HG03457 (cell line): Measurements from ENCODE around the gene ANGPTL2.

Experiments used
- ATAC-seq: cut with Tn5 transposase; IDR thresholded peaks from one replicate; pipeline ENCODE4 v1.9.1; 2021; ENCODE audit warnings: moderate number of reproducible peaks; ENCODE audit not compliant: unreplicated experiment

The ANGPTL2 gene

GRCh38 chr9:127079446-127080140, 42.8 kb downstream of the ANGPTL2 start:
- no peak for ATAC-seq

GRCh38 chr9:127078988-127079387, 43.4 kb downstream of the ANGPTL2 start:
- no peak for ATAC-seq

GRCh38 chr9:127078336-127078735, 44.1 kb downstream of the ANGPTL2 start:
- ATAC-seq = no peak

- ATAC-seq = no peak
These were observed 44.8 kb downstream of the ANGPTL2 start for GRCh38 chr9:127077644-127077946.

GRCh38 chr9:127076860-127077643, 45.4 kb downstream of the ANGPTL2 start:
- ATAC-seq = no peak

GRCh38 chr9:127075624-127076372, 46.6 kb downstream of the ANGPTL2 start:
- no peak for ATAC-seq

- ATAC-seq = no peak
These were observed 47.6 kb downstream of the ANGPTL2 start for GRCh38 chr9:127074561-127075548.

GRCh38 chr9:127067603-127068220, 54.7 kb downstream of the ANGPTL2 start:
- ATAC-seq = no peak

- ATAC-seq = no peak
These were observed 55.6 kb downstream of the ANGPTL2 start for GRCh38 chr9:127066851-127067136.

GRCh38 chr9:127066060-127066850, 56.2 kb downstream of the ANGPTL2 start:
- ATAC-seq = no peak

GRCh38 chr9:127065592-127065991, 56.8 kb downstream of the ANGPTL2 start:
- no peak for ATAC-seq

GRCh38 chr9:127064335-127064734, 58.1 kb downstream of the ANGPTL2 start:
- ATAC-seq = no peak

GRCh38 chr9:127061411-127061810, 61.0 kb downstream of the ANGPTL2 start:
- no peak for ATAC-seq

GRCh38 chr9:127059765-127060361, 62.6 kb downstream of the ANGPTL2 start:
- ATAC-seq = no peak

GRCh38 chr9:127059030-127059429, 63.4 kb downstream of the ANGPTL2 start:
- no peak for ATAC-seq

GRCh38 chr9:127058645-127059021, 63.8 kb downstream of the ANGPTL2 start:
- no peak for ATAC-seq

- no peak for ATAC-seq
These were observed 64.3 kb downstream of the ANGPTL2 start for GRCh38 chr9:127058011-127058644.

GRCh38 chr9:127056446-127056845, 66.0 kb downstream of the ANGPTL2 start:
- no peak for ATAC-seq
